AG08395 (cell line): ENCODE data around the gene SMIM36.
"Not testable (repeated sequence)": the region's sequence is repeated elsewhere in the genome, so short reads cannot be mapped to it uniquely, and the experiment has no call there.

Experiments
- DNase-seq: peaks from one replicate; pipeline ENCODE4 v3.0.0; 2012; ENCODE audit warnings: mixed read lengths, low spot score

Gene SMIM36

DNA sequence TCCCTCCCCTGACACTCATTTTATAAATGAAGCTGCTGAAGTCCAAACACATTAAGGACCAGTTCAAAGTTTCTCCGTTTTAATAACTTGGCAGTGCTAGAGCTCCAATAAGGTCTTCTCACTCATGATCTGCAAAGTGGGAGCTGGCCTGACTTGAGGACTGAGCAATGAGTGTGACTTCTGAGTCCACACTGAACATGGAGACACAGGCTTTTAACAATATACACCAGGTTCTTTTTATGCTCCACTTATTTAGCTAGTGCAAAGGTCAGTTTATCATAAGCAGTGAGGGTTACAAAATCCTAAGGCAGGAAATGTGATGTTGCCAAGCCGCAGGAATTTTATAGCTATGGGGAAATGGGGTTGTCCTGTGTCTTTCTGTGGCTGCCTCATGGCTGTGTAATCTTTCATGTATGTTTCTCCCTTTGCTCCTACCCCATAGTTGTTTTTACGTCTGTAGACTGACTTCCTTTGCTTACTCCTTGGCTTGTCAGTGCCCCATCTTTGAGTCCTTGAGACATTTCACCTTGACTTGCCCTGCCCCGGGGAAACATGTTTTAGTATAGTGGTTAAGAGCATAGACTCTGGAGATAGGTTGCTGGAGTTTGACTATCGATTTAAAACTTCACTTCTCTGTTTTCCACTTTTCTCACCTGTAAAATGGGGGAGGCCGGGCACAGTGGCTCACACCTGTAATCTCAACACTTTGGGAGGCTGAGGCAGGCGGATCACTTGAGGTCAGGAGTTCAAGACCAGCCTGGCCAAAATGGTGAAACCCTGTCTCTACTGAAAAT lies 77.4 kb downstream of the SMIM36 start:
- peak; percentile 89 for DNase-seq

DNA sequence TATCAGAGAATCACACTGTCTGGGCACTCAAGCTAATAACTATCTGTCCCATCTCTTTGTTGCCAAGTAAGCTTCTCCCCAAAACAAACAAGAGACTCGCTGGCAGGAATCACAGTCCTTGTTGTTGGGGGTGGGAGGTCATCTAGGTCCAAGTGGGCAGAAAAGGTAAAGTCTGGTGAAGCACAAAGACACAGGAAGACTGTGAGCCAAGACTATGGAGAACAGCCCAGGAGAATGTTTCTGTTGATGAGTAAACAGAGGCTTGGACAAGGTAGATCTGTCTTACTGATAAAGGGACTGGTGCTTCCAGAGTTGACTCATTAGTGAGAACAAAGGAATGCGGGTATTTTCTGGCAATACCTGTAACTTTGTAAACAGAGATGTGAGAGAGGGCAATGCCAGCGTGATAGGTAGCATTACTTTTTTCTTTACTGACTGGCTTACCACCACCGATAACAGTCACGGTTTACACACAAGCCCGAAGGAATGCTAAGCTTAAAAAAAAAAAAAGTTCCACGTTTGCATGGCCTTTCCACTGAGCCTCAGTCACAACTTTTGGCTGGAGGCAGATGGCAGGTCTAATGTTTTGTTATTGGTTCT lies 78.1 kb downstream of the SMIM36 start:
- DNase-seq, result no peak

- no peak for DNase-seq
Measured at GRCh38 chr17:55432358-55433028, 78.8 kb downstream of the SMIM36 start.

DNA sequence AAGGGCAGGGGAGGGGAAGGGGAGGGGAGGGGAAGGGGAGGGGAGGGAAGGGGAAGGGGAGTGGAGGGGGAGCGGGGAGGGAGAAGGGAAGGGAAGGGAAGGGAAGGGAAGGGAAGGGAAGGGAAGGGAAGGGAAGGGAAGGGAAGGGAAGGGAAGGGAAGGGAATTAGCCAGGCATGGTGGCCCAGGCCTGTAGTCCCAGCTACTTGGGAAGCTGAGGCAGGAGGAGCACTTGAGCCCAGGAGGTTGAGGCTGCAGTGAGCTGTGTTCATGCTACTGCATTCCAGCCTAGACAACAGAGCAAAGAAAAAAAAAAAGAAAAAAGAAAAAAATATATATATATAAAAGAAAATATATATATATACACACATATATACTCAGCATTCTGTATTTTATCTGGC lies 79.3 kb downstream of the SMIM36 start:
- DNase-seq, result not testable (repeated sequence)

DNA sequence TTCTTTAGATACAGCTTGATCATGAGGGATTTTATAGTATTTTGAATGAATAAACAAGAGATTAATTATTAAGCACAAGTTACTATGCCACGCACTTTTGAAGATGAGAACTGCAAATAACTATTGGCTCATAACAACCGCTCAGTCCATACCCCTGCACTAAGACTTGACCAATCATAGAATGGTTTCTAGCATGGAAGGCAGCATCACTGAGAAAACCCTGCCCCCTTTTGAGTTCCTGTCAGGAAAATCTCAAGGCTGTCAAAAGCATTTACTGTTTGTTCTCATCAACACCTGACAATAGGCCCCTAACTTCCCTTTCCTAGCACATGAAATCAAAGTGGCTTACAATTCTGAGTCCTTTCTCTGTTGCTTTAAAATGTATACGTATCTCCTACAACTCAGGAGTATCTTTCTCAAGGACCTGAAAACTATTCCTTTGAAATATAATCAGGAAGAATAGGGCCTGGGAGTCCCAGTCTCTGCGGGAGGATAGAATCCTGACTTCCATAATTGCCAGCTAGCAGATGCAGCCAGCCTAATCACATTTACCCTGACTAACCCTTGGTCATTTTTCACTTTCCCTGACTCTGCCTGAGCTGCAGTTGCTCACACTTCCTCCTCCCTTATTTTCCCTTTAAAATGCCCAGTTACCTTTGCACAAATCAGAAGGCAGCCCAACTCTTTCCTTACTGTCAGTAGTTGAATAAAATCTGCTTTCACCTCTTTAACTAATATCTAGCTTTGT lies 80.5 kb downstream of the SMIM36 start:
- no peak for DNase-seq

- DNase-seq, result no peak
Measured at GRCh38 chr17:55427587-55427882, 83.7 kb downstream of the SMIM36 start.

DNA sequence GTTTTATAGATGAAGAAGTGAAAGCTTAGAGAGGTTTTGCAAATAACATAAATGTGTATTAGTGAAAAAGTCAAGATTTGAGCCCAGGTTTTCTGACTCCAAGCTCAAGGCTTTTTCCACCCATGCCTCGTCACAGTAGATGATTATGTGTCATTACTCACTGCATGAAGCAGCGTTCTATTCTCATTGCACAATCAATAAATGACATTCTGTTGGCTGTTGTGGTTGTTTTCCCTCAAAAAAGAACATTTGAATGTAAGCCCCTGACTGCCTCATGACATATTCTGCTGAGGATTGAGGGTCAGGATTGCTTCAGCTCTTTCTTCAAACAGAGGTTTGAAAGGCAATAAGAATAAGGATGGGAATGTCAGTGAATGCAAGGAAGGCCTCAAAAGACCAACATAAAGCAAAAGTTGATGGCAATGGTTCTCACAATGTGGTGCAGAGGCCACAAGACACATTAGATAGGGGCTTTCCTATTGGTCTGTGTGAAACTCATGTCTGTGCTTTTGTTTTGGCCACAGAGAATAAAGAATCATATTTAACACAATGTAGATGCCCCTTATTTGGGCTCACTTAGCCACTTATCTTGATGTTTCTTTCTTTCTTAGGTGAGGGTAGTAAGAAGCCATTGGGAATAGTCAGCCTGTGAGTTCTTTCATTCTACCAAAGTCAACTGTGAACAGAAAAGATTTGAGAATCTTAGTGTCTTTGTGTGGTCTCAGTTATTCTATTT lies 84.2 kb downstream of the SMIM36 start:
- DNase-seq, result peak; percentile 33

DNA sequence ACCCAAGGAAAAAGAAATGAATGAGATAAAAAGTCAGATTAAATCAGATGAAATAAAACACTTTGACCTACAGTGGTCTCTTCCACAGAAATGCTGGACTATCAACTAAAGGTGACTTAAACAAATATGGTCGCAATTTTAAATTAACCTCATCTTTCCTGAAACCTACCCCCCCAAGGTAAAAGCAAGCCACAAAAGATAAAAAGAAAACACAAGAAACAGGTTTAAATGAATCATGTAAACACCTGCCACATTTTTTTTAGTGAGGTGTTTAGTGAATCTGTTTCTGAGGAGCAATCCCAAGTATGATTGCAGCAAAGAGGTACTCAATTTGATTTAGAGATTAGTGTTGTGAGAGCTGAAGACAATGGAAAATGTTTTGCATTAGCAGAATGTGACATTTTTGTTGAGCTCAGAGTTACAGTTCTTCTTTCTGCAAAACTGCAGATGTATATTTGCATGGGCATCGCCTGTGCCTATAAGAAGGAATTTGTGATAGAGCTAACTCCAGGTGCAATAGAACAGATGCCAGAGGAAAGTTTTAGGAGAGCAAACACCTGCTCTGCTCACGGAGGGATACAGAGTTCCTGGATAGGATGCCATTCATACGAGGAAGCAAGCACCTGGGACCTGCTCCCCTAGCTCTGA lies 86.2 kb downstream of the SMIM36 start:
- DNase-seq, result no peak

DNA sequence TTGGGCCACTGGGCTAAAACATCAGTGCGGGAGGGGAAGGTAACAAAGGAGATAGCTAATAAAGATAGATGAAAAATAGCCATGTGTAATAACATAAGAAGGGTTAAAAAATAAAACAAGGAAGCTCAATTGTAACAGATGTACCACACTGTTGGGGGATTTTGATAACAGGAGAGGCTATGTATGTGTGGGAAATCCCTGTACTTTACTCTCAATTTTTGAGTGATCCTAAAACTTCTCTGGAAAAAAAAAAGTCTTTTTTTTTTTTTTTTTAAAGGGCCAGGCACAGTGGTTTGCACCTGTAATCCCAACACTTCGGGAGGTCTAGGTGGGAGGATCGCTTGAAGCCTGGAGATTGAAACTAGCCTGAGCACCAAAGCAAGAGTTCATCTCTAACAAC lies 87.7 kb downstream of the SMIM36 start:
- DNase-seq, result no peak

DNA sequence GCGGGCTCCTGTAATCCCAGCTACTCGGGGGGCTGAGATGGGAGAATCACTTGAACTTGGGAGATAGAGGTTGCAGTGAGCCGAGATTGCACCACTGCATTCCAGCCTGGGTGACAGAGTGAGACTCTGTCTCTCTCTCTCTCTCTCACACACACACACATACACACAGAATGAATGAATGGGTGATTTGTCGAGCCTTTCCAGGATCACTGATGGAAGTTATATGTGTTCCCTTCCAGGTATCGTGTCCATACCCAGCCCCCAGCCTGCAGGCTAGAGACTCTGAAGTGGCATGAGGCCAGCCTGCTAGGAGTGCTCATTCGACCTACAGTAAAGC lies 88.5 kb downstream of the SMIM36 start:
- not testable (repeated sequence) for DNase-seq

DNA sequence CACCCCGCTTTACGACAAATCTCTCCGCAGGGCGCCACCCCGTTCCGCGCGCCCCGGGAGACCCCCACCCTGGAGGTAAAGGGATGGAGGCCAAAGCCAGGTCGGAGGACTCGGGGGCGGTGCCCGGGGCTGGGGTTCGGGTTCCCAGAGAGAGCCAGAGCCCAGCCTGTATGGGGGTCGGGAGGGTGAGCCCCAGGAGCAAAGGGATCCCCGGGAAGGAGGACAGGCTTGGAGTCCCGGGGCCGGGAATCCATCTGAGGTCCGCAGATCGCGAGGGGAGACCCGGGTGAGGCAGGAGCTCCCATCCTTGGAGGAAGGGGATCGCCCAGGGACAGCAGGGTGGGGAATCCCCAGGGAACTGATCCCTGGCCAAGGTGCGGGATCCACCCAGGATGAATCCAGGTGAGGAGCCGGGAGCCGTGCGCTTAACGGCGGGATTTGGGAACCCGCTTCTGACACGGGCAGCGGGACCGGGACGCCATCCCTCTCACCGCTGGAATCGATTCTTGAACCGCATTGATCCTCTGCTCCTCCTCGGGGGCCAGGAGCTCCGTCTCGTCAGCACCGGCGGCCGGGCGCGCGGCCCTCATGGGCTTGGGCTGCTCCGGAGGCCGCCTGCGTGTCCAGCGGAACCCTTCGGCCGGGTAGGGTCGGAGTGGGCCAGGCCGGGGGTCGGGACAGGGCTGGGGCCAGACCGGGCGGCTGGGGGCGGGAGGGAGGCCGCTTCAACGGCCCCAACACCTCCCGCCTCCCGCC lies 89.9 kb downstream of the SMIM36 start, which contains the start of gene MMD:
MMD (minus strand) TSS at position 657 of the 756 bp plus-strand sequence; CDS start at position 517, 140 bp downstream.
- DNase-seq, result peak; percentile 10

DNA sequence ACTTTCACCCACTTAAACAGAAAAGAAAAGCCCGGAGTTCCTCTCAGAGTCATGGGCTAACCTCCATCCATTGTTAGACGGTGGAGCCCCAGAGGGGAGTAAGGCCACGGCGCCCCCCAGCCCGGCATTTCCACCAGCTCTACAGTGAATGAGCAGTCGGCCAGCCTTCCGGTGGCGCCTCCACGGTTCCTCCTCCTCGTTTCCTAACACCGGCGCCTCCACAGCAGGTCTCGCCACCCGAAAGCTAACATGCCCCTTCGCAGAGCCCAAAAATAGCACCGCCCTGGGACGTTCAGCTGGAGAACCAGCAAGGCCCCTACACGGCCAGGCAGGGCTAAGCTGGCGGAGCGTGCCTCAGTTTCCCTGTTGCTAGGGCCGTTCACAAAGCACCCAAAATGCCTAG lies 90.5 kb downstream of the SMIM36 start:
- peak; percentile 22 for DNase-seq

DNA sequence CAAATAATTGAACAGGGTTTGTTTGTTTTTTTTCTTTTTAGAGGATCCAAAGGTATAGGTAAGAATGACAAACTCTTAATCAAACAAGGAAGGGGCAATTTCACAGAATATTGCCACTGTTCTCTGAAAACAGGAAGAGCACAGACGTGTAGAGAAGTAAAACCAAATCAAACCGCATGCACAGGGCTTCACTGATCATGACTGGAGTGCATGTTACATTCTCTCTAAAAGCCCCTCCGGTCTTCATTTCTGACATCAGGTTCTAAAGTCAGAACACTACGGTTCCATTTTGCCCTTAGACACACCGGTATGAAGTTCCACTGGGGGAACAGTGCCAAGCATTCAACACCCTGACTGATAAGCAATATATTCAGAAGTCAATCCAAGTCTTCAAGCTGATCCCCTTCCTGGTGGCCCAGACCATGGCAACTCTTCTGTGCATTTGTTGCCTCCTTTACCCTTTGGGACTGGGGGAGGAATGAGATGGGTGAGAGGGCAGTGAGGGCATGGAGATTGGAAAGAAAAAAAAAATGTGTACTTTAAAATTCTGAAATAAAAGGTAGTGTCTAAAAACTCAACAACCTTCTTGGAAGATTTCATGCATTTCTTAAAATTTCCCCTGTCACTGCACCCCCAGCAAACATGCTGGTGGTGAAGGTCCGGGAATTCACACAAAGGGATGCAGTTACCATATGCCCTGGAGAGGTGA lies 91.0 kb downstream of the SMIM36 start:
- DNase-seq, result no peak

GRCh38 chr17:55418369-55419268 lies 92.6 kb downstream of the SMIM36 start:
- no peak for DNase-seq

GRCh38 chr17:55417411-55418268 lies 93.6 kb downstream of the SMIM36 start:
- DNase-seq, result no peak

- no peak for DNase-seq
Measured at GRCh38 chr17:55416470-55417052, 94.7 kb downstream of the SMIM36 start.

GRCh38 chr17:55416000-55416399 lies 95.3 kb downstream of the SMIM36 start:
- DNase-seq, result no peak

DNA sequence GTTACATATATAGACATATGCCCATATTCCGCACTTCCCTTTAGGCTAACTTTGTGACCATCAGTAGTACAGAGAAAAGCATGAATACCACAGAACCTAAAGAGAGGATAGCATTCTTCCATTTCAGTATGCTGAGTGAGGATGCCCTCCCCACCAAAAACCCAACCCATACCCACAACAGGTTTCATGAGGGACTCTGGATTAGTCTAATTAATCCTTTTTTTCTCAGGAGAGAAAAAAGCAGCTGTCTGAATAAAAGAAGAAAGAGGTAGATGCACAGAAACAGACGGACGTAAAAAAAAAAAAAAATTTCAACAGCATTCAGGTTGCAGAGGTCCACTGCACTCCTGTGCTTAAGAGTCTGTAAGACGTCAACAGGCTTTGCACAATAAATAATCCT lies 96.3 kb downstream of the SMIM36 start:
- no peak for DNase-seq
